Bladder microvascular endothelial cell (primary cell): Measurements from ENCODE around the gene USP17L13. TPM values are rescaled to one million over a fixed set of nuclear protein-coding genes. Genes with fewer than 3 reads are reported as not detected.

ENCODE experiments used
- total RNA-seq: library from RNA; depleted of rRNA; stranded (reverse); fragments of >200 nt; gene quantifications from 2 replicates; pipeline ENCODE4 v1.2.3, GENCODE V29; 2014

The USP17L13 gene
- total RNA-seq, result not detected in 2 replicates

DNA sequence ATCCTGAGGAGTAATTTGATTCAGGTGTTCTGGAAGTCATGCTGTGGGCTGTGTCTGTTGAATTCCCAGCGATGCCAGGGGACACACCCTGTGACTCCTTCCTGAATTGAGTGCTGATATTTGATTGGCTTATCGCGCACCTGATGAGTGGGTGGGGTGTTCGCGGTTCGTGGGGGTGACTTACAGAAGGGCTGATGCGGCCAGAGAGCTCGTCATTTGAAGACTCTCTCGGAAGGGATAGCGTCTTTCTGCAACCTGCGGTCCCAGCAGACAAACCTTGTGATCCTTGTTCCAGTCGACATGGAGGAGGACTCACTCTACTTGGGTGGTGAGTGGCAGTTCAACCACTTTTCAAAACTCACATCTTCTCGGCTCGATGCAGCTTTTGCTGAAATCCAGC is at the start of gene USP17L13:
USP17L13 (plus strand) TSS at position 301 of the 400 bp plus-strand sequence; CDS start at position 301, 0 bp downstream.

GRCh38 chr4:9210357-9210756 is 14.3 kb upstream of the USP17L13 start, which contains the start of gene USP17L10:
Gene USP17L10, plus strand, starts transcription at chr4:9210657. Its CDS starts 0 bp downstream, at chr4:9210657.

DNA sequence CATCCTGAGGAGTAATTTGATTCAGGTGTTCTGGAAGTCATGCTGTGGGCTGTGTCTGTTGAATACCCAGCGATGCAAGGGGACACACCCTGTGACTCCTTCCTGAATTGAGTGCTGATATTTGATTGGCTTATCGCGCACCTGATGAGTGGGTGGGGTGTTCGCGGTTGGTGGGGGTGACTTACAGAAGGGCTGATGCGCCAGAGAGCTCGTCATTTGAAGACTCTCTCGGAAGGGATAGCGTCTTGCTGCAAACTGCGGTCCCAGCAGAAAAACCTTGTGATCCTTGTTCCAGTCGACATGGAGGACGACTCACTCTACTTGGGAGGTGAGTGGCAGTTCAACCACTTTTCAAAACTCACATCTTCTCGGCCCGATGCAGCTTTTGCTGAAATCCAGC is 9.6 kb upstream of the USP17L13 start, which contains the start of gene USP17L11:
USP17L11 (plus strand) TSS at position 301 of the 400 bp plus-strand sequence; CDS start at position 301, 0 bp downstream.

DNA sequence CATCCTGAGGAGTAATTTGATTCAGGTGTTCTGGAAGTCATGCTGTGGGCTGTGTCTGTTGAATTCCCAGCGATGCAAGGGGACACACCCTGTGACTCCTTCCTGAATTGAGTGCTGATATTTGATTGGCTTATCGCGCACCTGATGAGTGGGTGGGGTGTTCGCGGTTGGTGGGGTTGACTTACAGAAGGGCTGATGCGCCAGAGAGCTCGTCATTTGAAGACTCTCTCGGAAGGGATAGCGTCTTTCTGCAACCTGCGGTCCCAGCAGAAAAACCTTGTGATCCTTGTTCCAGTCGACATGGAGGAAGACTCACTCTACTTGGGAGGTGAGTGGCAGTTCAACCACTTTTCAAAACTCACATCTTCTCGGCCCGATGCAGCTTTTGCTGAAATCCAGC is 4.8 kb upstream of the USP17L13 start, which contains the start of gene USP17L12:
USP17L12 (plus strand) TSS at position 301 of the 400 bp plus-strand sequence; CDS start at position 301, 0 bp downstream.

GRCh38 chr4:9234085-9234484 is 9.4 kb downstream of the USP17L13 start, which contains the start of gene USP17L15:
Gene USP17L15, plus strand, starts transcription at chr4:9234385. Its CDS starts 0 bp downstream, at chr4:9234385.

DNA sequence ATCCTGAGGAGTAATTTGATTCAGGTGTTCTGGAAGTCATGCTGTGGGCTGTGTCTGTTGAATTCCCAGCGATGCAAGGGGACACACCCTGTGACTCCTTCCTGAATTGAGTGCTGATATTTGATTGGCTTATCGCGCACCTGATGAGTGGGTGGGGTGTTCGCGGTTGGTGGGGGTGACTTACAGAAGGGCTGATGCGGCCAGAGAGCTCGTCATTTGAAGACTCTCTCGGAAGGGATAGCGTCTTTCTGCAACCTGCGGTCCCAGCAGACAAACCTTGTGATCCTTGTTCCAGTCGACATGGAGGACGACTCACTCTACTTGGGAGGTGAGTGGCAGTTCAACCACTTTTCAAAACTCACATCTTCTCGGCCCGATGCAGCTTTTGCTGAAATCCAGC is 18.9 kb downstream of the USP17L13 start, which contains the start of gene USP17L17:
USP17L17 (plus strand) TSS at position 301 of the 400 bp plus-strand sequence; CDS start at position 301, 0 bp downstream.

GRCh38 chr4:9247953-9248680 is 23.4 kb downstream of the USP17L13 start, which contains the start of gene USP17L18:
Gene USP17L18, plus strand, starts transcription at chr4:9248630. Its CDS starts 0 bp downstream, at chr4:9248630.

DNA sequence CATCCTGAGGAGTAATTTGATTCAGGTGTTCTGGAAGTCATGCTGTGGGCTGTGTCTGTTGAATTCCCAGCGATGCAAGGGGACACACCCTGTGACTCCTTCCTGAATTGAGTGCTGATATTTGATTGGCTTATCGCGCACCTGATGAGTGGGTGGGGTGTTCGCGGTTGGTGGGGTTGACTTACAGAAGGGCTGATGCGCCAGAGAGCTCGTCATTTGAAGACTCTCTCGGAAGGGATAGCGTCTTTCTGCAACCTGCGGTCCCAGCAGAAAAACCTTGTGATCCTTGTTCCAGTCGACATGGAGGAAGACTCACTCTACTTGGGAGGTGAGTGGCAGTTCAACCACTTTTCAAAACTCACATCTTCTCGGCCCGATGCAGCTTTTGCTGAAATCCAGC is 28.4 kb downstream of the USP17L13 start, which contains the start of gene USP17L19:
USP17L19 (plus strand) TSS at position 301 of the 400 bp plus-strand sequence; CDS start at position 301, 0 bp downstream.

DNA sequence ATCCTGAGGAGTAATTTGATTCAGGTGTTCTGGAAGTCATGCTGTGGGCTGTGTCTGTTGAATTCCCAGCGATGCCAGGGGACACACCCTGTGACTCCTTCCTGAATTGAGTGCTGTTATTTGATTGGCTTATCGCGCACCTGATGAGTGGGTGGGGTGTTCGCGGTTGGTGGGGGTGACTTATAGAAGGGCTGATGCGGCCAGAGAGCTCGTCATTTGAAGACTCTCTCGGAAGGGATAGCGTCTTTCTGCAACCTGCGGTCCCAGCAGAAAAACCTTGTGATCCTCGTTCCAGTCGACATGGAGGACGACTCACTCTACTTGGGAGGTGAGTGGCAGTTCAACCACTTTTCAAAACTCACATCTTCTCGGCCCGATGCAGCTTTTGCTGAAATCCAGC is 33.1 kb downstream of the USP17L13 start, which contains the start of gene USP17L20:
USP17L20 (plus strand) TSS at position 301 of the 400 bp plus-strand sequence; CDS start at position 301, 0 bp downstream.

DNA sequence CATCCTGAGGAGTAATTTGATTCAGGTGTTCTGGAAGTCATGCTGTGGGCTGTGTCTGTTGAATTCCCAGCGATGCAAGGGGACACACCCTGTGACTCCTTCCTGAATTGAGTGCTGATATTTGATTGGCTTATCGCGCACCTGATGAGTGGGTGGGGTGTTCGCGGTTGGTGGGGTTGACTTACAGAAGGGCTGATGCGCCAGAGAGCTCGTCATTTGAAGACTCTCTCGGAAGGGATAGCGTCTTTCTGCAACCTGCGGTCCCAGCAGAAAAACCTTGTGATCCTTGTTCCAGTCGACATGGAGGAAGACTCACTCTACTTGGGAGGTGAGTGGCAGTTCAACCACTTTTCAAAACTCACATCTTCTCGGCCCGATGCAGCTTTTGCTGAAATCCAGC is 37.9 kb downstream of the USP17L13 start, which contains the start of gene USP17L21:
USP17L21 (plus strand) TSS at position 301 of the 400 bp plus-strand sequence; CDS start at position 301, 0 bp downstream.

GRCh38 chr4:9267319-9267718 is 42.6 kb downstream of the USP17L13 start, which contains the start of gene USP17L22:
Gene USP17L22, plus strand, starts transcription at chr4:9267619. Its CDS starts 0 bp downstream, at chr4:9267619.

Other genes starting within 250 kb of the USP17L13 start
- not detected in 2 replicates for gene FAM90A26, start 54.5 kb upstream of the USP17L13 start, total RNA-seq
- gene USP17L10, start 14.2 kb upstream of the USP17L13 start, total RNA-seq, result not detected in 2 replicates
- gene USP17L11, start 9.5 kb upstream of the USP17L13 start, total RNA-seq, result not detected in 2 replicates
- not detected in 2 replicates for gene USP17L12, start 4.7 kb upstream of the USP17L13 start, total RNA-seq
- gene USP17L15, start 9.5 kb downstream of the USP17L13 start, total RNA-seq, result not detected in 2 replicates
- gene USP17L17, start 19.0 kb downstream of the USP17L13 start, total RNA-seq, result not detected in 2 replicates
- not detected in 2 replicates for gene USP17L18, start 23.7 kb downstream of the USP17L13 start, total RNA-seq
- not detected in 2 replicates for gene USP17L19, start 28.5 kb downstream of the USP17L13 start, total RNA-seq
- gene USP17L20, start 33.2 kb downstream of the USP17L13 start, total RNA-seq, result not detected in 2 replicates
- gene USP17L21, start 38.0 kb downstream of the USP17L13 start, total RNA-seq, result not detected in 2 replicates
- not detected in 2 replicates for gene USP17L22, start 42.7 kb downstream of the USP17L13 start, total RNA-seq
- not detected in 2 replicates for gene USP17L24, start 100.3 kb downstream of the USP17L13 start, total RNA-seq
- gene USP17L25, start 105.0 kb downstream of the USP17L13 start, total RNA-seq, result not detected in 2 replicates
- not detected in 2 replicates for gene USP17L26, start 109.8 kb downstream of the USP17L13 start, total RNA-seq
- gene USP17L5, start 114.5 kb downstream of the USP17L13 start, total RNA-seq, result not detected in 2 replicates
- not detected in 2 replicates for gene USP17L27, start 119.3 kb downstream of the USP17L13 start, total RNA-seq
- not detected in 2 replicates for gene USP17L28, start 124.0 kb downstream of the USP17L13 start, total RNA-seq
- not detected in 2 replicates for gene USP17L29, start 128.7 kb downstream of the USP17L13 start, total RNA-seq
- not detected in 2 replicates for gene USP17L30, start 138.2 kb downstream of the USP17L13 start, total RNA-seq
- not detected in 2 replicates for gene DEFB131A, start 219.5 kb downstream of the USP17L13 start, total RNA-seq